ENCODE data around the gene LYST. TPM values are rescaled to one million over a fixed set of nuclear protein-coding genes. Genes with fewer than 3 reads are reported as not detected.

Gene LYST
- total RNA-seq, 2 experiments from 2014 or later: 77.4 to 87.3 TPM

GRCh38 chr1:235857756-235858155 lies 8.9 kb downstream of the LYST start:
- Mint-ChIP-seq H3K36me3 (ENCODE audit: low read depth) (peaks cover 26% of the 10 kb centered on the region), H3K9me3 (no peaks in the 10 kb centered on the region), H3K4me3 (peak overlapping the region; percentile 16), H3K27me3 (no peaks in the 10 kb centered on the region), H3K4me1 (ENCODE audit: low read depth) (peaks cover 52% of the 10 kb centered on the region), H3K27ac (peak overlapping the region; percentile 95)
- POLR2A ChIA-PET: interaction anchor here (0.9 to 2.3 kb wide), 12 partner anchors 8 to 114 kb away, joined by 3 to 15 read pairs (median 4); partner anchors contain the start of gene LYST
- TF ChIP-seq, protein P1, sequence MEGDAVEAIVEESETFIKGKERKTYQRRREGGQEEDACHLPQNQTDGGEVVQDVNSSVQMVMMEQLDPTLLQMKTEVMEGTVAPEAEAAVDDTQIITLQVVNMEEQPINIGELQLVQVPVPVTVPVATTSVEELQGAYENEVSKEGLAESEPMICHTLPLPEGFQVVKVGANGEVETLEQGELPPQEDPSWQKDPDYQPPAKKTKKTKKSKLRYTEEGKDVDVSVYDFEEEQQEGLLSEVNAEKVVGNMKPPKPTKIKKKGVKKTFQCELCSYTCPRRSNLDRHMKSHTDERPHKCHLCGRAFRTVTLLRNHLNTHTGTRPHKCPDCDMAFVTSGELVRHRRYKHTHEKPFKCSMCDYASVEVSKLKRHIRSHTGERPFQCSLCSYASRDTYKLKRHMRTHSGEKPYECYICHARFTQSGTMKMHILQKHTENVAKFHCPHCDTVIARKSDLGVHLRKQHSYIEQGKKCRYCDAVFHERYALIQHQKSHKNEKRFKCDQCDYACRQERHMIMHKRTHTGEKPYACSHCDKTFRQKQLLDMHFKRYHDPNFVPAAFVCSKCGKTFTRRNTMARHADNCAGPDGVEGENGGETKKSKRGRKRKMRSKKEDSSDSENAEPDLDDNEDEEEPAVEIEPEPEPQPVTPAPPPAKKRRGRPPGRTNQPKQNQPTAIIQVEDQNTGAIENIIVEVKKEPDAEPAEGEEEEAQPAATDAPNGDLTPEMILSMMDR (IDR thresholded peaks at IDR 0.05): no peak
- peak; percentile 7 for ATAC-seq
- intact Hi-C loops (cut with micrococcal nuclease): no loop called here
- DNase-seq: no peak
- CTCF ChIA-PET: interaction anchor here (0.6 to 2.4 kb wide), 9 partner anchors 8 to 114 kb away, joined by 3 to 32 read pairs (median 4); partner anchors contain the start of gene LYST

DNA sequence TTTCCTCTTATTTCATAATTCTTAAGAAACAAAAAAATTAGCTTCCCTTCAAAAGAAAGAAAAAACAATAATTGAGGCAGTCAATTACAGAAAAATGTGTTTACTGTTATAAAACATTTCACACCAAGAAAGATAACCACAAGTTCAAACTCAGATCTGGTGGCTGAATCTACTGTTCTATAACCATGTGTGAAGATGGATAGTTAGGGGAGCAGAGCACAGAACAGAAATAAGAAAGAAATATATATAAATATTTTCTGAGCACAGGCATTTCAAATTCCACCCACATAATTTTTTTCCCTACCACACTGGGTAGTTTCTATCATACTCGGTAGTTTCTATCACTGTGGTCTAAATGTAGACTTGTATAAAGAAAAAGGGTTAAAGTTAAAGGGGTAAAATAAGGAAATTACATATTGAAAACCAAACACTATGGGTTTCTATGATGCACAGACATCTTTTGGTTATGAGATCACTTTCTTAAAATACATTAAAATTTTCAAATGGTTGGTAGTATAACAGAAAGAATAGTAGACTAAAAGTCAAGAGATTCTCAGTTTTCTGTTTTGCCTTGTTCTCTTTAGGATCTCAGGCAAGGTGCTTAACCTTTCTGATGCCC lies 10.8 kb downstream of the LYST start:
- CTCF ChIA-PET: interaction anchor here (0.7 to 4.3 kb wide), 6 partner anchors 10 to 119 kb away, joined by 3 to 32 read pairs (median 16); partner anchors contain the start of gene LYST
- H3K4me3 Mint-ChIP-seq: peak overlapping the region; percentile 47

GRCh38 chr1:235854347-235854746 lies 12.4 kb downstream of the LYST start:
- intact Hi-C loops (cut with micrococcal nuclease): no loop called here
- ChIA-PET POLR2A (interaction anchor here (1.5 to 2.2 kb wide), 2 partner anchors 9 to 11 kb away, joined by 3 to 8 read pairs; no protein-coding TSS in a partner anchor), CTCF (interaction anchor here (1.7 to 4.3 kb wide), 3 partner anchors 11 to 117 kb away, joined by 3 to 23 read pairs (median 19); no protein-coding TSS in a partner anchor)
- H3K4me1 Mint-ChIP-seq (ENCODE audit: low read depth): peaks cover 71% of the 10 kb centered on the region
- H3K27me3 Mint-ChIP-seq: no peaks in the 10 kb centered on the region
- TF ChIP-seq, protein P1 (IDR thresholded peaks at IDR 0.05): no peak
- peaks cover 3% of the 10 kb centered on the region for H3K9me3 Mint-ChIP-seq
- peak overlapping the region; percentile 39 for H3K27ac Mint-ChIP-seq
- ATAC-seq: no peak
- H3K4me3 Mint-ChIP-seq: no peak overlapping the region
- no peak for DNase-seq
- peaks cover 41% of the 10 kb centered on the region for H3K36me3 Mint-ChIP-seq (ENCODE audit: low read depth)

More for the DNA sequence above, 10.8 kb downstream of the LYST start:
- peaks cover 2% of the 10 kb centered on the region for H3K9me3 Mint-ChIP-seq
- peaks cover 55% of the 10 kb centered on the region for H3K4me1 Mint-ChIP-seq (ENCODE audit: low read depth)
- H3K36me3 Mint-ChIP-seq (ENCODE audit: low read depth): peaks cover 27% of the 10 kb centered on the region
- DNase-seq: no peak
- TF ChIP-seq, protein P1 (IDR thresholded peaks at IDR 0.05): no peak
- intact Hi-C loops (cut with micrococcal nuclease): no loop called here
- H3K27ac Mint-ChIP-seq: peak overlapping the region; percentile 95
- POLR2A ChIA-PET: interaction anchor here (0.6 to 2.3 kb wide), 7 partner anchors 10 to 37 kb away, joined by 3 to 15 read pairs (median 5); partner anchors contain the start of gene LYST
- peak; percentile 74 for ATAC-seq
- no peaks in the 10 kb centered on the region for H3K27me3 Mint-ChIP-seq

- POLR2A ChIA-PET: interaction anchor here (1.5 to 2.2 kb wide), 2 partner anchors 9 to 12 kb away, joined by 3 to 8 read pairs; no protein-coding TSS in a partner anchor
- intact Hi-C loops (cut with micrococcal nuclease): no loop called here
- Mint-ChIP-seq H3K27me3 (no peaks in the 10 kb centered on the region), H3K4me3 (no peak overlapping the region), H3K9me3 (peaks cover 3% of the 10 kb centered on the region), H3K4me1 (ENCODE audit: low read depth) (peaks cover 78% of the 10 kb centered on the region), H3K36me3 (ENCODE audit: low read depth) (peaks cover 41% of the 10 kb centered on the region), H3K27ac (peak overlapping the region; percentile 39)
- no peak for DNase-seq
- CTCF ChIA-PET: interaction anchor here (1.7 to 4.3 kb wide), 4 partner anchors 11 to 119 kb away, joined by 3 to 23 read pairs (median 14); no protein-coding TSS in a partner anchor
- ATAC-seq: no peak
- TF ChIP-seq, protein P1 (IDR thresholded peaks at IDR 0.05): no peak
Measured at GRCh38 chr1:235853653-235854052, 13.1 kb downstream of the LYST start.

DNA sequence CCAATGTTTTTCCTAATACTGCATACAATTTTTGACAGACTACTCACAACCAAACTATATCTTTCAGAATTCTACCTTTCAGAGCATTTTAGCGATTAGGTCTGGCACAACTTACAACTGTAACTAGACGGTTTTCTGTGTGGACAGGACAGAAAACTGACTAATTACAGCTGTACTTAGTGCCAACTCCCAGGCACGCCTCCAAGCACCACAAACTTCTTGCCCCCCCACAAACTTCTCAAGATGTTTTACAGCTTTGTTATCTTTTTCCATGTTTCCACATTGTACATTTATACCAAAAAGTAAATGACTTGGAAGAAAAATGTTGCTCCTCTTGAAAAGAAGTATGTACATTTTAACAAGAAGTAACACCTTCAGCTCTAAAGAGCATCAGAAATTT lies 13.8 kb downstream of the LYST start:
- TF ChIP-seq, protein P1 (IDR thresholded peaks at IDR 0.05): no peak
- intact Hi-C loops (cut with micrococcal nuclease): no loop called here
- Mint-ChIP-seq H3K4me3 (no peak overlapping the region), H3K27ac (no peak overlapping the region), H3K4me1 (ENCODE audit: low read depth) (peaks cover 83% of the 10 kb centered on the region), H3K27me3 (no peaks in the 10 kb centered on the region), H3K9me3 (peaks cover 3% of the 10 kb centered on the region), H3K36me3 (ENCODE audit: low read depth) (peaks cover 47% of the 10 kb centered on the region)
- ChIA-PET CTCF (interaction anchor here (1.7 to 4.3 kb wide), 3 partner anchors 10 to 120 kb away, joined by 3 to 23 read pairs (median 8); no protein-coding TSS in a partner anchor), POLR2A (interaction anchor here (0.9 to 2.2 kb wide), 3 partner anchors 12 to 48 kb away, joined by 3 to 8 read pairs (median 3); no protein-coding TSS in a partner anchor)
- ATAC-seq (no peak), DNase-seq (no peak)
